DND-41 (cell line): Measurements from ENCODE around the gene PRRT1B.

Source experiments
- CTCF ChIP-seq: IDR thresholded peaks from 2 replicates; pipeline ENCODE4 v1.5.1; 2012; ENCODE audit warnings: borderline replicate concordance, low read length, moderate library complexity, mild to moderate bottlenecking; ENCODE audit not compliant: poor library complexity, severe bottlenecking; ENCODE audit errors: extremely low read depth
- EZH2 ChIP-seq: IDR thresholded peaks from 3 replicates; pipeline ENCODE4 v1.6.1; 2012; ENCODE audit warnings: borderline replicate concordance, low read depth, mild to moderate bottlenecking, moderate library complexity, low read length, inconsistent platforms; ENCODE audit not compliant: severe bottlenecking

GRCh38 chr9:131511416-131511815 is 33.9 kb upstream of the PRRT1B start:
- TF ChIP-seq CTCF, result no peak
- TF ChIP-seq EZH2, result no peak
